Fibroblast of skin of right quadriceps (primary cell): Measurements from ENCODE around the gene RCSD1.

ENCODE experiments used
- DNase-seq: peaks from one replicate; pipeline ENCODE4 v3.0.0-alpha.2; 2013

The RCSD1 gene

GRCh38 chr1:167670563-167670962, 40.5 kb downstream of the RCSD1 start:
- no peak for DNase-seq

DNA sequence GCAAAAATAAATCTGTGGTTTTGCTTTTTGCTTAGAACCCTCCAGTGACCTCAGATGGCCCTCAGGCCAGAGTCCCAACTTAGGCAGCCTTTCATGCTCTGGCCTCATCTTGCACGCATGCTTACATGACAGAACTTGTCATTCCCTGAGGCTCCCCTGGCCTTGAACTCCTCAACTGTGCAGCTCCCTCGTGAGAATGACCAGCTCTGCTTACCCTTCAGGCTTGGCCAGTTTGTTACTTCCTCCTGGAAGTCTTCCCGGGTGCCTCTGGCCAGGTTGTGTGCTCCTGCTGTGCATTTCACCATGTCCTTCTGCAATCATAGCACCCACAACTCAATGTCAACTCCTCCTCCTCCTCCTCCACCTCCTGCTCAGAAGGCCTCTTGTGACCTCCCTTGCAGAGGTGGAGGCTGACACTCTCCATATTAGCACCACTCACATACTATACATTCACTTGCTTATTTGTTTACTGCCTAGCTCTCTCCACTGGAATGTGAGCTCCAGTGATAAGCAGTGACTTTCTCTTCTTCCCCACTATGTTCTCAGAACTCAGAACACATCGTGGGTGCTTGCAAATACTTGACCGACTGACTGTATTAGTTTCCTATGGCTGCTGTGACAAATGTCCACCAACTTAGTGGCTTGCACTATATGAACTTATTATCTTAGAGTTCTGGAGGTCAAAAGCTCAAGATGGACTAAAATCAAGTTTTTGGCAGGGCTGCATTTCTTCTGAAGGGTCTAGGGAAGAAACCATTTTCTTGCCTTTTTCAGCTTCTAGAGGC, 41.9 kb downstream of the RCSD1 start:
- DNase-seq = no peak

- DNase-seq = no peak
Measured at GRCh38 chr1:167672831-167673230, 42.8 kb downstream of the RCSD1 start.

- no peak for DNase-seq
Measured at GRCh38 chr1:167673265-167673664, 43.2 kb downstream of the RCSD1 start.

DNA sequence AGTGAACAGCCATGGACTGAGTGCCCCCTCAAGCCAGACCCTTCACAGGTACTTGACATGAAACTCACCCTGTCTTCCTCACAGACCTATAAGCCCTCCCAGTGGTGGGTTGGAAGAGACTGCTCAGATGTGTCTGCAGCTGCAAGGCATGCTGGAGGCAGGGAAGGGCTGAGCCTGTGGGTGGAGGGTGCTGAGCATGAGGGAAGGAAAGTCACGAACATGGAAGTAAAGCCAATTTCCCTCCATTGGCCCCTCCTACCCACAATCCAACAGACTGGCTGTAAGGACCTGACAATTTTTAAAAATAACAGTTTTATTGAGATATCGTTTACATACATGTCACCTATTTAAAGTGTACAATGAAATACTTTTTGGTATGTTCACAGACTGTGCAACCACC, 44.1 kb downstream of the RCSD1 start:
- DNase-seq = no peak

GRCh38 chr1:167675440-167675839, 45.4 kb downstream of the RCSD1 start:
- DNase-seq = no peak

- no peak for DNase-seq
Measured at GRCh38 chr1:167676205-167676915, 46.3 kb downstream of the RCSD1 start.

GRCh38 chr1:167676916-167677848, 47.1 kb downstream of the RCSD1 start:
- DNase-seq = no peak

GRCh38 chr1:167678422-167678821, 48.4 kb downstream of the RCSD1 start:
- no peak for DNase-seq

- no peak for DNase-seq
Measured at GRCh38 chr1:167678838-167679237, 48.8 kb downstream of the RCSD1 start.

GRCh38 chr1:167679714-167680113, 49.7 kb downstream of the RCSD1 start:
- no peak for DNase-seq

DNA sequence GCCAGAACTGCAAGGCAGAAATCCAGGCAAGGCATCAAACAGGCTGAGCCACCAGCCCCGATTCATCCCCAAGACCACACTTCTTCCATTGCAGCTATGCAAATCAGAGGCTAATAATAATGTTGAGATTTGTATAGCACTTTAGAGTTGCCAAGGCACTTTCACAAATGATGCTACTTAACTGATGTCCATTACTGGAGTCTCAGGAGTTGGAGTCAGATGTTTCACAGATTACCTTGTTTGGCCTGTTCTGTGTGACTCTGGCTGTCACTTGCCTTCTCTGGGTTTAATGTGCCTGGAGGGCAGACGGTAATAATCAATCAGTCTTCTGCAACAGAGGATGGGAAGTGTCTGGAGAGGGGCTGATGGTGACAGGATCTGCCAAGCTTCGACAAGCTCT, 51.0 kb downstream of the RCSD1 start:
- no peak for DNase-seq

GRCh38 chr1:167681451-167682098, 51.5 kb downstream of the RCSD1 start:
- no peak for DNase-seq

- no peak for DNase-seq
Measured at GRCh38 chr1:167683226-167683625, 53.2 kb downstream of the RCSD1 start.

GRCh38 chr1:167683641-167684502, 53.8 kb downstream of the RCSD1 start:
- peak; percentile 42 for DNase-seq

- DNase-seq = no peak
Measured at GRCh38 chr1:167685844-167686243, 55.8 kb downstream of the RCSD1 start.

- DNase-seq = peak; percentile 73
Measured at GRCh38 chr1:167687919-167688519, 58.0 kb downstream of the RCSD1 start.

DNA sequence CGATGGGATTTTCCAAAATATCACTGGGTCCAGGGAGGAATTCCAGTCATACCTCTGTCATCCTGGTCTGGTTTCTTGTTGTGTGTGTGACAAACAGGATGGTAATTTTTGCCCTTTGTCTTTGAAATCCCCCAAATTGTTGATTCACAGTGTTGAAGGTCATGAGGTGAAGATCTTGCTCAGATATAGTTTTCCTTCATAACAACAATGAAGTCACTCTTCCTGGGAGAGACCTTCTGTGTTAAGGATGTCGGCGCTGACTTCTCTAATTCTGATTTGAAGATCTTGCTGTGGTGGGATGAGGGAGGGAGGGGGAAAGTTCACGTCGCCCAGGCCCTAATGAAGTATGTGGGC, 59.5 kb downstream of the RCSD1 start:
- no peak for DNase-seq

DNA sequence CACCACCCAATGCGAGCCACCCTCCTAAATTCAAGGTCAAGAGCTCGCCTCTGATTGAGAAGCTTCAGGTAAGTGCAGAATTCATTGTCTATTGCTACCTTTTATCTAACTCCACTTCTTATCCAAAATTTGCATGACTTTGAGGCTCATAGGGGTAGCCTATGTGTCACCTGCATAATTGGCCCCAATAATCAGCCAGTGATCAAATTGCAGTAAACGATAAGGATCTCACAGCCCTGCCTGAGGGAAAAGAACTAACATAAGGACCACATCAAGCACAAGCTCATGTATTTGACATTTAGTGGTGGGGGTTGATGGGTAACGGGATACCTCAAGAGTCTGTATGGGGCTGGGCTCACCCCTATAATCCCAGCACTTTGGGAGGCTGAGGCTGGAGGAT, 60.0 kb downstream of the RCSD1 start:
- no peak for DNase-seq

DNA sequence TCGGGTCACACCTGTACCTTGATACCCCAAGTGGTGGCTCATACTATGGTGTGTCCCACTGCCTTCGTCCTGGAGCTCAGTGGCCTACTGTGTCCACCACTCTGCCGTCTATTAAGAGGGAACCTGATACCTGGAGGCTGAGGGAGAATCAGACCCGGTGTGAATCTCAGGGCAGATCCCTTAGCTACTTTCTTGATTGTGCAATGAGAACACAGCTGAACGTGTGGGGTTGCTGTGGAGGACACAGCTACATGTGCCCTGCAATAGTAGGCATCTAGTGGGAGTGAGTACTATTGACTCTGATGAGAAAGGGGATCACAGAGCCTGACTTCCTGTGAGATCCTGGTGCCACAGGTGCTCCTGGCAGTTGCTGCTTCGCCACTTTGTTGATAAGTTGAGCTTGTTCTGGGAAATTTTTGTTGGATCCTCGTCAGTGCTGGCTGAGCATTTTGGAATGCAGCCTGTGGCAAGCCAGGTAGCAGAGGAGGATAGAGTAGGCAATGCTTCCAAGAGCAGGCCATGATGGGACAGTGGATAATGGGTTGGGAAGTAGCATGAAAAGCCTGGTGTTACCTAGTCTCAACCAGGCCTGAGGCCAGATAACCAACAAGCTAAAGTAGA, 63.5 kb downstream of the RCSD1 start:
- DNase-seq = no peak

DNA sequence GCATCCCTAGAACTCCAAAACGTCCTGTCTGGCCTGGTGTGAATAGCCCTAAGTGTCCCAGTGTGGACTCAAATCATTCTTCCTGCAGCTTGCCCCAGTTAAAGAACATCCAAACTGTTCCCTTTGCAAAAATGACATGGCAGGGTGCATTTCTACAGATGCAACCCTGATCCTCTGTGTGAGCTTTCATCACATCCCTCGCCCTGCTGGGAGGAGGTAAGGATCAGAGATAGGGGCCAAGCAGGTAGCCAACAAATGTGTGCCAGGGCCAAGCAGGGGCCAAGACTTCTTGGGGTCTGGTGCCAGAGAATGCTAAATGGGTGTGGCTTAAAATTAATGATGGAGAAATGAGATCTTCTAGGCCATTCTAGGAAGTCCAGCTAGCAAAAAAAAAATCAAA, 64.7 kb downstream of the RCSD1 start:
- no peak for DNase-seq
